Effector memory CD4-positive, alpha-beta T cell (primary cell): Measurements from ENCODE around the gene APLP2.

Experiments used
- DNase-seq, 3 donors: peaks; one replicate each; pipeline ENCODE4 v3.0.0-alpha.2; 2020
- H3K27ac ChIP-seq: 2 replicates; pipeline ENCODE4 v1.7.0; 2013; ENCODE audit warnings: mild to moderate bottlenecking, low read length, moderate library complexity; ENCODE audit not compliant: insufficient read depth, poor library complexity, severe bottlenecking
- H3K27me3 ChIP-seq: replicated peaks from 2 replicates; pipeline ENCODE4 v1.7.0; 2013; ENCODE audit warnings: mild to moderate bottlenecking, low read length; ENCODE audit not compliant: insufficient read depth, control insufficient read depth, poor library complexity, severe bottlenecking
- H3K36me3 ChIP-seq: 2 replicates; pipeline ENCODE4 v1.7.0; 2013; ENCODE audit warnings: mild to moderate bottlenecking, low read length, moderate library complexity; ENCODE audit not compliant: control insufficient read depth, insufficient read depth
- H3K4me1 ChIP-seq: 2 replicates; pipeline ENCODE4 v1.7.0; 2013; ENCODE audit warnings: low read length, mild to moderate bottlenecking; ENCODE audit not compliant: control insufficient read depth, insufficient read depth, poor library complexity, severe bottlenecking
- H3K4me3 ChIP-seq: 2 replicates; pipeline ENCODE4 v1.7.0; 2013; ENCODE audit warnings: low read length, low read depth, mild to moderate bottlenecking; ENCODE audit not compliant: insufficient read depth, poor library complexity, severe bottlenecking
- H3K9me3 ChIP-seq: 2 replicates; pipeline ENCODE4 v1.7.0; 2013; ENCODE audit warnings: mild to moderate bottlenecking, low read length, moderate library complexity; ENCODE audit not compliant: control insufficient read depth

The APLP2 gene

GRCh38 chr11:130034236-130034635, 35.5 kb upstream of the APLP2 start:
- DNase-seq, result no peak
- H3K9me3 ChIP-seq, result no peaks in the 10 kb centered on the region
- no peaks in the 10 kb centered on the region for H3K27me3 ChIP-seq
- no peak overlapping the region for H3K27ac ChIP-seq
- H3K4me3 ChIP-seq, result no peak overlapping the region
- H3K36me3 ChIP-seq, result no peaks in the 10 kb centered on the region
- no peaks in the 10 kb centered on the region for H3K4me1 ChIP-seq

GRCh38 chr11:130037058-130037457, 32.6 kb upstream of the APLP2 start:
- H3K4me3 ChIP-seq, result no peak overlapping the region
- no peak overlapping the region for H3K27ac ChIP-seq
- H3K27me3 ChIP-seq, result no peaks in the 10 kb centered on the region
- no peaks in the 10 kb centered on the region for H3K4me1 ChIP-seq
- no peak for DNase-seq
- no peaks in the 10 kb centered on the region for H3K9me3 ChIP-seq
- no peaks in the 10 kb centered on the region for H3K36me3 ChIP-seq

DNA sequence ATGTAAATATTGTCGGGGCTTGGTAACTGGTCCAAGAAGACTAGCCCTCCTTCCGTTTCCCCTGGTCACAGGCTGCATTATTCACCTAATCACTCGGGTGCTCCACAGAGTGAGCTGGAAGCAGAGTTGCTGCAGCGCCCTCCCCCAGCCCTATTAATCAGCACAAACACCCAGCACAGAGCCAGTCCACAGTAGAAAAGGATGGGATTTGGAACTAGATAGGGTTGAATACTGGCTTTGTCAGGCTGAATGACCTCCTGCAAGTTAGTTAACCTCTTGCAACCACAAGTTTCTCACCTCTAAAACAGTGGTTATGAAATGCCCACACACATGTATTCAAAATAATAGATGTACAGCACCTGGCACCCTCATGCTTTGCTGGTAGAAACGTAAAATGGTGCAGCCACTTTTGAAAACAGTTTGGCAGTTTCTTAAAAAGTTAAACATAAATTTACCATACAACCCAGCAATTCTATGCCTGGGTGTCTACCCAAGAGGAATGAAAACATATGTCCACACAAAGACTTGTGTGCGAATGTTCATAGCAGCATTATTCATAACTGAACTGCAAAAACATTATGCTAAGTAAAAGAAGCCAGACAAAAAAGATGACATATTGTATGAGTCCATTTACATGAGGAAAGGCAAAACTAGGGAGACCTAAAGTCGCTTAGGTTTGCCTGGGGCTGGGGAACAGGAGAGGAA, 31.7 kb upstream of the APLP2 start:
- Histone ChIP-seq H3K4me3 (no peak overlapping the region), H3K27ac (no peak overlapping the region)

GRCh38 chr11:130040281-130040940, 29.3 kb upstream of the APLP2 start:
- no peak overlapping the region for H3K27ac ChIP-seq
- H3K36me3 ChIP-seq, result no peaks in the 10 kb centered on the region
- H3K4me3 ChIP-seq, result no peak overlapping the region
- H3K4me1 ChIP-seq, result no peaks in the 10 kb centered on the region
- DNase-seq, result no peak
- H3K27me3 ChIP-seq, result no peaks in the 10 kb centered on the region
- no peaks in the 10 kb centered on the region for H3K9me3 ChIP-seq

More for the DNA sequence above, 31.7 kb upstream of the APLP2 start:
- Histone ChIP-seq H3K9me3 (no peaks in the 10 kb centered on the region), H3K4me1 (no peaks in the 10 kb centered on the region), H3K36me3 (no peaks in the 10 kb centered on the region), H3K27me3 (no peaks in the 10 kb centered on the region)
- no peak for DNase-seq

- Histone ChIP-seq H3K4me1 (no peaks in the 10 kb centered on the region), H3K27me3 (no peaks in the 10 kb centered on the region), H3K4me3 (no peak overlapping the region), H3K27ac (no peak overlapping the region), H3K9me3 (no peaks in the 10 kb centered on the region), H3K36me3 (no peaks in the 10 kb centered on the region)
- no peak for DNase-seq
These were observed 27.6 kb upstream of the APLP2 start for GRCh38 chr11:130042093-130042591.

DNA sequence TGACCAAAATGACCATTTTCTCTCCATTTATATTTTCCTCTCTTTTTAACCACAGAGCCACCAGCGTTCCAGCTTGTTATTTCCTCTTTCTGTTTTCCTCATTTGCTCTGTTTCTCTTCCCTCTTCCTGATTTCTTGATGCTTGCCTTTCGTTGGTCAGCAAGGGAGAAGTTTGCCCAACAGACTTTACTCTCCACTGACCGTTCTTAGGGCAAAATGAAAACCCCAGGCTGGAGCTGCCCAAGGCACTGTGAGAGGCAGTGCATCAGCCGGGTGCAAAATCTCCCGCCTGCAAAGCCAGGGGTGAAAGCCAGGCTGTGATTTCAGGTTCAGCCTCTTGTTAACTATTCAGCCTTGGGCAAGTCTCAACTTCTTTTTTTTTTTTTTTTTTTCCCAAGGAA, 26.1 kb upstream of the APLP2 start:
- H3K36me3 ChIP-seq, result no peaks in the 10 kb centered on the region
- H3K4me1 ChIP-seq, result no peaks in the 10 kb centered on the region
- DNase-seq, result no peak
- no peak overlapping the region for H3K27ac ChIP-seq
- H3K27me3 ChIP-seq, result no peaks in the 10 kb centered on the region
- no peaks in the 10 kb centered on the region for H3K9me3 ChIP-seq
- H3K4me3 ChIP-seq, result no peak overlapping the region

DNA sequence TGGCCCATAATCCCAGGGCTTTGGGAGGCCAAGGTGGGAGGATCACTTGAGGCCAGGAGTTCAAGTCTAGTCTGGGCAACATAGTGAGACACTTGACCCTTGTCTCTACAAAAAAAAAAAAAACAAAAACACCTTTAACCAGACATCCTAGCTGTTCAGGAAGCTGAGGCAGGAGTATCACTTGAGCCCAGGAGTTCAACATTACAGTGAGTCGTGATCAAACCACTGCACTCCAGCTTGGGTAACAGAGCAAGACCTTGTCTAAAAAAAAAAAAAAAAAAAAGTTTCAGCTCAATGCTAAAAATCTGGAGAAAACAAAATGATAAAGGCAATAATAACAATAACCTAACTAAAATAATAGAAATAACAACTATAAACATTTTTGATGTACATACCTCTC, 22.6 kb upstream of the APLP2 start:
- no peaks in the 10 kb centered on the region for H3K27me3 ChIP-seq
- H3K9me3 ChIP-seq, result no peaks in the 10 kb centered on the region
- H3K4me3 ChIP-seq, result no peak overlapping the region
- H3K36me3 ChIP-seq, result no peaks in the 10 kb centered on the region
- H3K27ac ChIP-seq, result no peak overlapping the region
- no peak for DNase-seq
- H3K4me1 ChIP-seq, result no peaks in the 10 kb centered on the region

- no peaks in the 10 kb centered on the region for H3K27me3 ChIP-seq
- H3K4me1 ChIP-seq, result no peaks in the 10 kb centered on the region
- H3K4me3 ChIP-seq, result no peak overlapping the region
- no peaks in the 10 kb centered on the region for H3K9me3 ChIP-seq
- H3K27ac ChIP-seq, result no peak overlapping the region
- DNase-seq, result no peak
- no peaks in the 10 kb centered on the region for H3K36me3 ChIP-seq
These were observed 20.3 kb upstream of the APLP2 start for GRCh38 chr11:130049328-130049771.

- Histone ChIP-seq H3K4me1 (no peaks in the 10 kb centered on the region), H3K27ac (no peak overlapping the region), H3K9me3 (no peaks in the 10 kb centered on the region), H3K27me3 (no peaks in the 10 kb centered on the region), H3K4me3 (no peak overlapping the region), H3K36me3 (no peaks in the 10 kb centered on the region)
- DNase-seq, result no peak
These were observed 19.4 kb upstream of the APLP2 start for GRCh38 chr11:130050257-130050656.

GRCh38 chr11:130051082-130051481, 18.6 kb upstream of the APLP2 start:
- H3K4me3 ChIP-seq, result no peak overlapping the region
- H3K27me3 ChIP-seq, result no peaks in the 10 kb centered on the region
- H3K4me1 ChIP-seq, result no peaks in the 10 kb centered on the region
- no peak overlapping the region for H3K27ac ChIP-seq
- no peaks in the 10 kb centered on the region for H3K36me3 ChIP-seq
- DNase-seq, result no peak
- H3K9me3 ChIP-seq, result no peaks in the 10 kb centered on the region
